Kidney (tissue), 14 donors: ENCODE results near the gene ZNF19. TPM values are rescaled to one million over a fixed set of nuclear protein-coding genes. Genes with fewer than 3 reads are reported as not detected.

ENCODE experiments used
- DNase-seq, 5 donors: peaks; one replicate each; pipeline ENCODE4 v3.0.0-alpha.2; 2013 to 2020
- FAIRE-seq: peaks from 2 replicates; lab custom pipeline; 2012; peaks lifted over from hg19 to GRCh38; lab: Jason Lieb, UNC
- H3K27ac ChIP-seq, 2 donors: one replicate each; pipeline ENCODE4 v1.7.0; 2013; ENCODE audit warnings: low read depth in 2 of 2, low read length in 2 of 2, inconsistent platforms in 1 of 2
- H3K27me3 ChIP-seq: one replicate; pipeline ENCODE4 v1.7.1; 2013; ENCODE audit warnings: low read length, inconsistent platforms; ENCODE audit not compliant: control insufficient read depth, insufficient read depth
- H3K36me3 ChIP-seq, 3 donors: one replicate each; pipeline versions ENCODE4 v1.7.0 to v1.7.1; 2013; ENCODE audit warnings: low read length in 3 of 3, control low read depth in 1 of 3, inconsistent platforms in 1 of 3; ENCODE audit not compliant: insufficient read depth in 3 of 3, control insufficient read depth in 2 of 3
- H3K4me1 ChIP-seq, 3 donors: one replicate each; pipeline versions ENCODE4 v1.7.0 to v1.7.1; 2013; ENCODE audit warnings: low read length in 3 of 3, inconsistent platforms in 1 of 3, low read depth in 1 of 3; ENCODE audit not compliant: control insufficient read depth in 2 of 3, insufficient read depth in 2 of 3
- H3K4me3 ChIP-seq, 3 donors: one replicate each; pipeline versions ENCODE4 v1.7.0 to v1.8.1; 2013; ENCODE audit warnings: low read length in 3 of 3, control low read depth in 1 of 3, inconsistent platforms in 1 of 3
- H3K9ac ChIP-seq, 3 donors: one replicate each; pipeline versions ENCODE4 v1.7.0 to v1.7.1; 2013; ENCODE audit warnings: low read length in 3 of 3, control low read depth in 1 of 3, inconsistent platforms in 1 of 3
- H3K9me3 ChIP-seq, 3 donors: one replicate each; pipeline versions ENCODE4 v1.7.0 to v1.7.1; 2013; ENCODE audit warnings: low read length in 3 of 3, control low read depth in 1 of 3, inconsistent platforms in 1 of 3; ENCODE audit not compliant: control insufficient read depth in 2 of 3, insufficient read depth in 1 of 3
- intact Hi-C: fragments of 100-400 bp; cut with DNase I; formaldehyde crosslinking; loops from one replicate; pipeline ENCODE4 v1.11.1; 2022
- polyA plus RNA-seq: library from polyadenylated mRNA; stranded (reverse); fragments of 350-450 nt; fragmentation: Illumina TruSeq; extraction: RNeasy Lipid Tissue Mini Kit (QIAGEN cat#74804); gene quantifications from one replicate; pipeline ENCODE4 v1.2.3, GENCODE V29; 2014; ENCODE audit warnings: low read depth, low replicate concordance; ENCODE audit not compliant: insufficient read depth
- total RNA-seq: library from RNA; stranded (reverse); fragmentation: NEBNext Ultra II Directional; extraction: Animal tissue kit (Norgen Biotek cat#: 25700); gene quantifications from one replicate; pipeline ENCODE4 v1.2.1, GENCODE V29; 2021
- TF ChIP-seq, protein P1 (sequence below): IDR thresholded peaks from 3 replicates; pipeline ENCODE4 v1.5.1; 2012; ENCODE audit warnings: mild to moderate bottlenecking, moderate library complexity, borderline replicate concordance; ENCODE audit not compliant: insufficient read depth; ENCODE audit errors: extremely low read depth
- donor health status: control.
- donor health status: control.
- donor health status: control.
- donor health status: control.
- donor health status: control.
- donor health status: DM: yes; HTN: yes; CAD: no.
- donor health status: Normal renal cell carcinoma (clear cell type).

Gene ZNF19
- total and polyA plus RNA-seq, 2 donors from 2014 or later = 5.9 to 22.3 TPM

DNA sequence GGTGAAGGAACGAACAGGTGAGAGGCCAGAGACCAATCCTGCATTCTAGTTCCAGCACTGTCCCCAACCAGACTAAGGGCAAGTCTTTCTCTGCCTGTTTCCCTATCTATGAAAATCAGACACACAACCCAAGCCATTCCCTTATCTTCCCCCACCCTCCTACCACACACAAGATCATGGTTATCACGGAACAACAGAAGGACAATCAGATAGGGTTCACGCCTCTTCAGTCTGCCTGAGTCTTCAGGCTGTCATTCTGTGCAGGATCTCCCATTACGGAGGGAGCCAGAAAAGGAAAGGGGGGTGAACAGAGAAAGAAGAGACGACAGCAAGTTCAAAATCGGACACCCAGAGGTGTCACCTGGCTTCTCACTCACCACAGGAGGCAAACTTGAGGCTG lies 58.4 kb downstream of the ZNF19 start:
- no peaks in the 10 kb centered on the region for H3K27me3 ChIP-seq
- DNase-seq = no peak
- H3K36me3 ChIP-seq = no peaks in the 10 kb centered on the region
- no peak for FAIRE-seq
- H3K4me1 ChIP-seq = no peaks in the 10 kb centered on the region
- intact Hi-C loops = no loop called here
- no peak overlapping the region for H3K27ac ChIP-seq
- H3K4me3 ChIP-seq = no peak overlapping the region
- H3K9me3 ChIP-seq = peaks cover 0 to 4% (median 3%) of the 10 kb centered on the region in 3 donors
- no peak overlapping the region for H3K9ac ChIP-seq
- TF ChIP-seq, protein P1, sequence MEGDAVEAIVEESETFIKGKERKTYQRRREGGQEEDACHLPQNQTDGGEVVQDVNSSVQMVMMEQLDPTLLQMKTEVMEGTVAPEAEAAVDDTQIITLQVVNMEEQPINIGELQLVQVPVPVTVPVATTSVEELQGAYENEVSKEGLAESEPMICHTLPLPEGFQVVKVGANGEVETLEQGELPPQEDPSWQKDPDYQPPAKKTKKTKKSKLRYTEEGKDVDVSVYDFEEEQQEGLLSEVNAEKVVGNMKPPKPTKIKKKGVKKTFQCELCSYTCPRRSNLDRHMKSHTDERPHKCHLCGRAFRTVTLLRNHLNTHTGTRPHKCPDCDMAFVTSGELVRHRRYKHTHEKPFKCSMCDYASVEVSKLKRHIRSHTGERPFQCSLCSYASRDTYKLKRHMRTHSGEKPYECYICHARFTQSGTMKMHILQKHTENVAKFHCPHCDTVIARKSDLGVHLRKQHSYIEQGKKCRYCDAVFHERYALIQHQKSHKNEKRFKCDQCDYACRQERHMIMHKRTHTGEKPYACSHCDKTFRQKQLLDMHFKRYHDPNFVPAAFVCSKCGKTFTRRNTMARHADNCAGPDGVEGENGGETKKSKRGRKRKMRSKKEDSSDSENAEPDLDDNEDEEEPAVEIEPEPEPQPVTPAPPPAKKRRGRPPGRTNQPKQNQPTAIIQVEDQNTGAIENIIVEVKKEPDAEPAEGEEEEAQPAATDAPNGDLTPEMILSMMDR = no peak

DNA sequence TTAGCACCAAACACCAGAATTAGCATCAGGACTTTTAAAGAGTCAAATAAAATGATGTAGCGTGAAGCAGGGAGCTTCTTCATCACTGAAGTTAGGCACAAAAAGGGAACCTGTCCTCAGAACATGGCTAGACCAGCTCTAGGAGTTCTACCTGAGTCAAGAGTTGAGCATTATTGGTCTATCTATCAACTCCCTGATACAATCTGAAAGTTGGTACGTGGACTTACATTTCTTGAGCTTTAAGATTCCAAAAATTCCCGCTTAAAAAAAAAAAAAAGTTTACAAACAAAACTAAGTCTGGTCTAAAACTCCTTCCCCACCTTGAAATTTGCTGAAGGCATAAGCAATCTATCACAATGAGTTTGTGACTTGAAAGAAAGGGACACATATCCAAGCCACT lies 59.5 kb downstream of the ZNF19 start:
- Histone ChIP-seq H3K27me3 (no peaks in the 10 kb centered on the region), H3K9ac (no peak overlapping the region), H3K36me3 (no peaks in the 10 kb centered on the region), H3K27ac (no peak overlapping the region), H3K4me1 (no peaks in the 10 kb centered on the region), H3K9me3 (peaks cover 0 to 4% (median 3%) of the 10 kb centered on the region in 3 donors), H3K4me3 (no peak overlapping the region)
- intact Hi-C loops = no loop called here
- DNase-seq = no peak
- TF ChIP-seq, protein P1 = no peak
- no peak for FAIRE-seq

DNA sequence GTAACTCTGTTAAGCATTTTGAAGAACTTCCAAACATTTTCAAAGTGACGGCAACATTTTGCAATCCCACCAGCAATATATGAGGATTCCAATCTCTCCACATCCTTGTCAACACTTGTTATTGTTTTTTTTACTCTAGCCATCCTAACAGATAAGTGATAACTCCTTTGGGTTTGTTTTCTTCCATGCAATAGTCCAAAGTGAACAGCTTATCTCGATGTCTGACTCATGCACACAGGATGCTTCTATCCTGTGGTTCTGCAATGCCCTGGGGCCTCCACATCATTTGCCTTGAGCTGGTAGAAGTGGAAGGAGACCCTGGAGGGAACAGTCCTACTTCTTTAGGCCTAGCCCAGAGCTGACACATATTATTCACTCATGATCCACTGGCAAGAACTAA lies 60.2 kb downstream of the ZNF19 start:
- no peaks in the 10 kb centered on the region for H3K4me1 ChIP-seq
- no peak for FAIRE-seq
- H3K27ac ChIP-seq = no peak overlapping the region
- no peaks in the 10 kb centered on the region for H3K27me3 ChIP-seq
- peaks cover 0 to 4% (median 3%) of the 10 kb centered on the region in 3 donors for H3K9me3 ChIP-seq
- intact Hi-C loops = no loop called here
- H3K9ac ChIP-seq = no peak overlapping the region
- no peak for DNase-seq
- no peak overlapping the region for H3K4me3 ChIP-seq
- TF ChIP-seq, protein P1 = no peak
- H3K36me3 ChIP-seq = no peaks in the 10 kb centered on the region

DNA sequence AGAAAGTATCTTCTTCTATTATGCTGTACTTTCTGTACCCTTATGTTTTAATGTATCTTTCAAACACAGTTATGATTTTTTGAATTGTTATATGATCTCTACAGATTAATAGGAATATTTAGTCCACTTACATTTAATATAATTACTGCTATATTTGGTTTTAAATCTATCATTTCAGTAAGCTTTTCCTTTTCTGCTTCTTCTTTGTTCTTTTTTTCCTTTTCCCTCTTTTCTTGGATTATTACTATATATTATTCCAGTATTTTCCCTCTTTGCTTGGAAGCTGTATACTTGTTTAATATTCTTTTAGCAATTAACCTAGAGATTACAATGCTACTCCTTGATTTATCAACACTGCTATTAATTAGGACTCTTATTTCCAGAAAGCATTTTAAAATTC lies 60.7 kb downstream of the ZNF19 start:
- no peak overlapping the region for H3K4me3 ChIP-seq
- no peak overlapping the region for H3K27ac ChIP-seq
- TF ChIP-seq, protein P1 = no peak
- no peaks in the 10 kb centered on the region for H3K27me3 ChIP-seq
- peaks cover 0 to 4% (median 3%) of the 10 kb centered on the region in 3 donors for H3K9me3 ChIP-seq
- FAIRE-seq (no peak), DNase-seq (no peak)
- no peaks in the 10 kb centered on the region for H3K4me1 ChIP-seq
- H3K36me3 ChIP-seq = no peaks in the 10 kb centered on the region
- intact Hi-C loops = no loop called here
- no peak overlapping the region for H3K9ac ChIP-seq
